Ishikawa (cell line): ENCODE data around the gene MLYCD.

Experiments used
- CEBPB ChIP-seq: IDR thresholded peaks from 2 replicates; pipeline ENCODE4 v1.6.1; 2012
- CREB1 ChIP-seq: IDR thresholded peaks from 2 replicates; pipeline ENCODE4 v1.6.1; 2012; ENCODE audit warnings: low read depth
- EGR1 ChIP-seq: IDR thresholded peaks from 2 replicates; pipeline ENCODE4 v1.6.1; 2012
- EP300 ChIP-seq: IDR thresholded peaks from 2 replicates; pipeline ENCODE4 v1.6.1; 2012; ENCODE audit warnings: borderline replicate concordance
- FOXM1 ChIP-seq: IDR thresholded peaks from 2 replicates; pipeline ENCODE4 v1.6.1; 2012; ENCODE audit warnings: low read depth, borderline replicate concordance
- MAX ChIP-seq: IDR thresholded peaks from 2 replicates; pipeline ENCODE4 v1.6.1; 2012
- NFIC ChIP-seq: IDR thresholded peaks from 2 replicates; pipeline ENCODE4 v1.6.1; 2012
- RAD21 ChIP-seq: IDR thresholded peaks from 2 replicates; pipeline ENCODE4 v1.6.1; 2012; ENCODE audit warnings: low read depth
- REST ChIP-seq: IDR thresholded peaks from 2 replicates; pipeline ENCODE4 v1.6.1; 2012; ENCODE audit warnings: low read depth, mild to moderate bottlenecking
- TAF1 ChIP-seq: IDR thresholded peaks from 2 replicates; pipeline ENCODE4 v1.6.1; 2012; ENCODE audit warnings: low read depth, mild to moderate bottlenecking
- TCF12 ChIP-seq: IDR thresholded peaks from 2 replicates; pipeline ENCODE4 v1.6.1; 2012; ENCODE audit warnings: low read depth
- TEAD4 ChIP-seq: IDR thresholded peaks from 2 replicates; pipeline ENCODE4 v1.6.1; 2012
- YY1 ChIP-seq: IDR thresholded peaks from 2 replicates; pipeline ENCODE4 v1.6.1; 2012; ENCODE audit warnings: low read depth
- ZBTB7A ChIP-seq: IDR thresholded peaks from 2 replicates; pipeline ENCODE4 v1.6.1; 2012; ENCODE audit warnings: low read depth
- TF ChIP-seq, protein P1 (sequence below): IDR thresholded peaks from 2 replicates; pipeline ENCODE4 v1.6.1; 2012

Gene MLYCD

GRCh38 chr16:83936581-83937165, 37.8 kb downstream of the MLYCD start:
- TF ChIP-seq TAF1 (no peak), CREB1 (no peak), RAD21 (no peak), ZBTB7A (no peak)

DNA sequence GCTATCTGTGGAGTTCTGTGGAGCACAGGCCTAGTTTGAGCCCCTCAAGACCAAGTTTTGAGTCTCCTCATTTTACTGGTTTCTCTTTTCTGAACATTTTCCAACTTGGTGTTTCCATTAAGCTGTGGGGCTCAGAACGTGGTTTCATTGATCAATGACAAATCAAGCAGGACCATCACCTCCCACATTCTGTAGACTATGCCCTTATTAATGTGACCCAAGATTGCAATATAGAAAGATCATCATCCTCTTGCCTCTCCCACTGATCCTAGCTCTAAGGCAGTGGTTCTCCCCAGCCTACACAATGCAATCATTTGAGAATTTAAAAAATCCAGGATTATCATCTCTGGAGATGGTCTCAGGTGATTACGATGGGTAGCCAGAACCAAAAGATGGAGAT, 38.4 kb downstream of the MLYCD start:
- TF ChIP-seq, protein P1, sequence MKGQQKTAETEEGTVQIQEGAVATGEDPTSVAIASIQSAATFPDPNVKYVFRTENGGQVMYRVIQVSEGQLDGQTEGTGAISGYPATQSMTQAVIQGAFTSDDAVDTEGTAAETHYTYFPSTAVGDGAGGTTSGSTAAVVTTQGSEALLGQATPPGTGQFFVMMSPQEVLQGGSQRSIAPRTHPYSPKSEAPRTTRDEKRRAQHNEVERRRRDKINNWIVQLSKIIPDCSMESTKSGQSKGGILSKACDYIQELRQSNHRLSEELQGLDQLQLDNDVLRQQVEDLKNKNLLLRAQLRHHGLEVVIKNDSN = no peak

GRCh38 chr16:83937922-83938885, 39.3 kb downstream of the MLYCD start:
- TF ChIP-seq RAD21 (no peak), CREB1 (no peak), EP300 (no peak), CEBPB (no peak), TEAD4 (no peak), YY1 (no peak), EGR1 (no peak), NFIC (no peak), MAX (no peak), REST (no peak), ZBTB7A (no peak), FOXM1 (no peak), TAF1 (no peak), TCF12 (no peak)
- TF ChIP-seq, protein P1 = no peak

DNA sequence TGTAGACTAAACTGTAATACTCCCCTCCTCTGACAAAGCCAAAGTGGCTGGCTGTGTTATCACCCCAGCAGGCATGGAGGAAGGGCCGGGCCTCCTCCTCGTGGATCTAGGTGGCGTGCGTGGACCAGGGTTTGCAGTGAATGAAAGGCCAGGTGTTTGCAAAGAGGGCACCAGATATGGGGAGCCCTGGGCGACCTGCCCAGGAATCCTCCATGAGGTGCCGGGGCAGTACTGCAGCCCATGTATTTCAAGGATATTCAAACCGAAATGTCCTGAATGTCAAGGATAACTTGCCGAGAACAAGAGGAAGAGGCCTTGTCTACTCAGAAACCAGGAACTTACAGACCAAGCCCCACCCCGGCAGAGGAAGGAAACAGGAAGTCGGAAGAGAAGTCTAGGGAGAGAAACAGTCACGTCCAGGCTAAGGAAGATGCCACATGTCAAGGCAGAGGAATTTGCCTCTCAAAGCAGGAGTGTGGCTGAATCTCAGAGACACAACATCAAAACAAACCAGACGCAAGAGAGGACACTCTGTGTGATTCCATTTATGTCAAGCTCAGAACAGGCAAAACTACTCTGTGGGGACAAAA, 40.4 kb downstream of the MLYCD start:
- TF ChIP-seq TCF12 = no peak

DNA sequence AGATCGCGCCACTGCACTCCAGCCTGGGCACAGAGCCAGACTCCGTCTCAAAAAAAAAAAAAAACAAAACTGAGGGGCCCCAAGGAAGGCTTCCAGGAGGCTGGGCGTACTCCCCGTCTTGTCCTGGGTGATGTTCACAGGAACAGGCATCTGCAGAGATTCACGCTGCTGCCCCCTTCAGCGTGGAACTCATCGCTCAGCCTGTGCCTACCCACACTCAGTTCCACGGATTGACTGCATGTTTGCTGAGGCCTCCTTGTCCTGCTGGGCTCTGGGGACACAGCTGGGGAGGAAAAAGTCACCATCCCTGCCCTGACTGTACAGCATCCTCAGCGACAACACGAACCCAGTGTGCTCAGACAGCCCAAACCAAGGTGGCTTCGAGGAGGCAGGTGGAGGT, 41.2 kb downstream of the MLYCD start:
- no peak for TF ChIP-seq EGR1
- TF ChIP-seq EP300 = no peak
- no peak for TF ChIP-seq RAD21
- TF ChIP-seq TCF12 = no peak
- TF ChIP-seq CREB1 = no peak

DNA sequence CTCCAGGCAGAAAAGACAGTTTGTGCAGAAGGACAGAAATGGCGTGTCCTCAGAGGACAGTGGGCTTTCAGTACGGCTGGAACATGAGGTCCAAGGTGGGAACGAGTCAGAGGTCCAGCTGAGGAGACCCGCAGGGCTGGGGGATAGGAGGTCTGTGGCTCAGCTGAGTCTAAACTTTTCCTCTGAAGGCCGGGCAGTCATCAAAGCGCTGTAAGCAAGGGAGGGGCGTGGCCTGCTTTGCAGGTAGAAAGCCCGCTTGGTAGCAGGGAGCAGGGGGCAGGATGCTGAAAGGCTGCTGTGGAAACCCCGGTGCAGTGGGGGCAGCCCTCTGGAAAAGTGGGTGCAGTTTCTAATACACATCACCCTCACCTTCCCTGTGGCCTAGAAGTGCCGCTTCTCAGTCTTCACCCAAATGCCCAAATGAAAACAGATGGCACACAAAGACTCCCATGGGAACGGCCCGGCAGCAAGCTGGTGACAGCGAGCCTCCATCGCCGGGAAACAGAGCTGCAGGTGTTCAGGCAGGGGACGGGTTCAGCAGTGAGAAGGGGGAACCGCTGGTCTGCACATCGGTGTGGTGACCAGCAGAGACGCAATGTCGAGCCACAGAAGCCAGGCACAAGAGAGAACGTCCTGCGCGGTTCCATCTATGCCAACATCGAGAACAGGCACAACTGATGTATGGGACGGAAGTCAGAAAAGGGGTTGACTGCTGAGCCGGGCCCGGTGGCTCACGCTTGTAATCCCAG, 41.9 kb downstream of the MLYCD start:
- TF ChIP-seq REST (no peak), TEAD4 (no peak), ZBTB7A (no peak), EGR1 (no peak), TAF1 (no peak), TCF12 (no peak), EP300 (no peak), FOXM1 (no peak), RAD21 (no peak), NFIC (no peak), CREB1 (no peak), YY1 (no peak), CEBPB (no peak)
